HG03135 (cell line): Measurements from ENCODE around the gene ZNF219.
A peak's percentile ranks its signal among the peaks of the same experiment; 100 is the strongest.

ENCODE experiments used
- ATAC-seq: cut with Tn5 transposase; IDR thresholded peaks from one replicate; pipeline ENCODE4 v1.9.1; 2021; ENCODE audit warnings: mild to moderate bottlenecking, moderate library complexity; ENCODE audit not compliant: unreplicated experiment

The ZNF219 gene

GRCh38 chr14:21098076-21098891 is at the start of gene ZNF219:
Gene ZNF219, minus strand, starts transcription at chr14:21098655. Its CDS starts 5,064 bp downstream, at chr14:21093591.
- ATAC-seq: no peak

- no peak for ATAC-seq
Observed at GRCh38 chr14:21145437-21145836, 47.0 kb upstream of the ZNF219 start.

- no peak for ATAC-seq
Observed at GRCh38 chr14:21142357-21142756, 43.9 kb upstream of the ZNF219 start.

- no peak for ATAC-seq
Observed at GRCh38 chr14:21136024-21136423, 37.6 kb upstream of the ZNF219 start.

- no peak for ATAC-seq
Observed at GRCh38 chr14:21133901-21134300, 35.4 kb upstream of the ZNF219 start.

GRCh38 chr14:21123429-21123828 is 25.0 kb upstream of the ZNF219 start:
- no peak for ATAC-seq

- ATAC-seq: no peak
Observed at GRCh38 chr14:21121122-21121521, 22.7 kb upstream of the ZNF219 start.

- ATAC-seq: no peak
Observed at GRCh38 chr14:21120686-21121085, 22.2 kb upstream of the ZNF219 start.

- no peak for ATAC-seq
Observed at GRCh38 chr14:21118933-21119332, 20.5 kb upstream of the ZNF219 start.

GRCh38 chr14:21113369-21113768 is 14.9 kb upstream of the ZNF219 start:
- no peak for ATAC-seq

GRCh38 chr14:21112255-21112654 is 13.8 kb upstream of the ZNF219 start:
- ATAC-seq: no peak

GRCh38 chr14:21109377-21110138 is 11.1 kb upstream of the ZNF219 start:
- ATAC-seq: peak; percentile 48

- ATAC-seq: no peak
Observed at GRCh38 chr14:21108791-21109190, 10.3 kb upstream of the ZNF219 start.

GRCh38 chr14:21107283-21107800 is 8.9 kb upstream of the ZNF219 start:
- ATAC-seq: no peak

GRCh38 chr14:21106498-21107282 is 8.2 kb upstream of the ZNF219 start:
- no peak for ATAC-seq

GRCh38 chr14:21106176-21106497 is 7.7 kb upstream of the ZNF219 start:
- no peak for ATAC-seq

GRCh38 chr14:21105095-21105494 is 6.6 kb upstream of the ZNF219 start:
- ATAC-seq: no peak

- peak; percentile 36 for ATAC-seq
Observed at GRCh38 chr14:21104448-21105060, 6.1 kb upstream of the ZNF219 start.

GRCh38 chr14:21103710-21104447 is 5.4 kb upstream of the ZNF219 start:
- ATAC-seq: peak; percentile 92

- no peak for ATAC-seq
Observed at GRCh38 chr14:21103411-21103709, 4.9 kb upstream of the ZNF219 start.
